GM08714 (cell line): ENCODE measurements around the gene NPR2.

Source experiments
- H3K4me3 ChIP-seq: fragments of 200-500 bp; sonication (Bioruptor generic); 2 replicates; pipeline ENCODE4 v1.5.1; 2014; ENCODE audit warnings: mild to moderate bottlenecking, low read length, inconsistent platforms
- ZNF274 ChIP-seq: IDR thresholded peaks from 2 replicates; pipeline ENCODE4 v1.6.1; 2012; ENCODE audit warnings: mild to moderate bottlenecking, low read depth, low read length

NPR2 gene

GRCh38 chr9:35791297-35791921, at the start of gene NPR2:
Gene NPR2, plus strand, starts transcription at chr9:35791591. Its CDS starts 818 bp downstream, at chr9:35792409.
- TF ChIP-seq ZNF274: no peak
- H3K4me3 ChIP-seq: no peak within 1 kb of the TSS

DNA sequence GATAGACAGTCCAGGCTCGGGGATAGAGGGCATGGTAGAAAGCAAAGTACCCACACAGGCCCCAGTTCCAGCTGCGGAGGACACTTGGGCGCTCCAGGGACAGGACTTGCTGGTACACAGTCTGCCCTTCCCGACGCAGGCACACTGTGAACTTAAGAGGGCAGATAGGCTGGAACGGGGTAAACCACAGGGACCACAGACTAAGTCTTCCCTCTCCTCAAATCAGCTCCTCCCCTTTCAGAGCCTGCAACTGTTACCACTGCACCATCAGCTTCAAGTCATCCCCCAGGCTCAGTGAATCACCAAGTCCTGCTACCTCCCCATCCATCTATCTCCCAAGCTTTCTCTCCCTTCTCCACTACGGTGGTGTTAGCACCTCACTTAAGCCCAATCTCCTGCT, 49.7 kb upstream of the NPR2 start:
- no peak for TF ChIP-seq ZNF274
- no peak overlapping the region for H3K4me3 ChIP-seq

- no peak overlapping the region for H3K4me3 ChIP-seq
- TF ChIP-seq ZNF274: no peak
Measured at GRCh38 chr9:35743452-35743851, 47.9 kb upstream of the NPR2 start.

DNA sequence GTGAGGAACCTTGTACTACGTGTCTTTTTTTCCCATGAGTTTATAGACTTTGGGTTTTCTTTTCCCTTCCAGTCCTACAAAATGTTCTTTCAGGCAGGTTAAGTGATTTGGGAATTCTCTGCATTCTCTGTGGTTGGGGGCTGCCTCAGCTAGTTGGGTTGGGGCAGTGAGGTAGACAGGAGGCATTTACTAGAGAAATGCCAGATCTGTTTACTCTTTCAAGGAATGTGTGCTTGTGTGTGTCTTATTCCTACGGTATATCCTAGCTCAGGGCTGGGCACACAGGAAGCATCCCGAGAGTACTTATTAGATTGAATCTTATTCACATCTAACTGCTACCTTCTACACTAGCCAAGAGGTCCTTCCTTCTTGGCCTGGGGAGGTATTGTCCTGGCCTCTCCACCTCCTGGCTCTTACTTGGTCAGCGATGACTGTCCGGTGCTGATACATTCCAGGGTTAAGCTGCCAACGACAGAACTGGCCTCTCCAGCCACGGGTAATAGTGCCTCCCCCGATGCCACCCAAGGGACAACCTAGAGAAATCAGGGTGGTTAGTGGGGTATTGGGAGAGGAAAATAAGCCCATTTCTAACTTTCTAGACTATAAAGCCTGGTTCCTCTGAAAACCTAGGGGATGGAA, 47.4 kb upstream of the NPR2 start:
- no peak for TF ChIP-seq ZNF274

DNA sequence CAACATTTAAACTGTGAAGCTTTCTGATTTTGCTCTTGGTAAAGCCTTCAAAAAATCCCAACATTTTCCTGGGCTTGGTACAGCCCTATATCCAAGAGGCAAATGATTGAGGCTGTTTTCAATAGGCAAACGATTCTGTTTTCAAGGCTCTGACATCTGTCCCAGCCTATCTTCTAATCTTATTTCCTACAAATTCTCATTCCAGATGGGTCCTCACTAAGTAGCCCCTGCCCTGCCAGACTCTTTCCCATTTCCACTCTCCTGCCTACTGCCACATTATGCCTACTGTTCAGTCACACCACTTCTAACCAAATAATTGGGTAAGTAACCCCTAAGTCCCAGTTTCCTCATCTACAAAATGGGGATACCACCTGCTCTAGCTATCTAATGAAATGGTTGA, 45.8 kb upstream of the NPR2 start:
- no peak overlapping the region for H3K4me3 ChIP-seq
- TF ChIP-seq ZNF274: no peak

More for the DNA sequence above, 47.4 kb upstream of the NPR2 start:
- no peak overlapping the region for H3K4me3 ChIP-seq

- no peak for TF ChIP-seq ZNF274
- peak overlapping the region; percentile 80 for H3K4me3 ChIP-seq
Measured at GRCh38 chr9:35746583-35746982, 44.8 kb upstream of the NPR2 start.

DNA sequence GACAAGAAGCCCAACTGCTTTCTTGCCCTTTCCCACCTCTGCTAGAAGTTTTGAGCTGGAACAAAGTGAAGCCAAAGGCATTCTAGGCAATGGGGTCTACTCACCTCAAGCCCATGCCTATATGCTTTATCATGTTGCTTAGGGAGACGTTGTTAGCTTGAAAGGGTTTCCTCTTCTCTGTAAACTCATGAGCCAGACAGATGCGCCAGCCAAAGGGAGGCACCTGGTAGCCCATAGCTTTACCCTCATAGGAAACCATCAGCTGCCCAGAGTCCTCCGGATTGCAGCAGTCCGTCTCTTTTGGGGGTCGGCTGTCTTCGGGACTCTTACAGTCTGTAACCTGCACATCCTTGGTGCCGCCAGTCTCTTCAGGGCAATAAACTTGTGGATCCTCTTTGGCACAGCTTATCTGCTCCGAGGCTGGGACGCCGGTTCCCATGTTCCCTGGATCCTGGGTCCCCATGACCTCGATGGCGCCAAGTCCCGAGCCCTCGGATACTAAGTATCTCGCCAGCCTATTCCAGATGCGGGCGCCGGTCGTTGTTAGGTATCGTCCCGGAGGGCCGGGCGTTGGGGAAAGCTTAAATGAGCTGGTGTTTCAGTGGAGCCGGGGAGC, 43.0 kb upstream of the NPR2 start:
- H3K4me3 ChIP-seq: peak overlapping the region; percentile 80
- no peak for TF ChIP-seq ZNF274

DNA sequence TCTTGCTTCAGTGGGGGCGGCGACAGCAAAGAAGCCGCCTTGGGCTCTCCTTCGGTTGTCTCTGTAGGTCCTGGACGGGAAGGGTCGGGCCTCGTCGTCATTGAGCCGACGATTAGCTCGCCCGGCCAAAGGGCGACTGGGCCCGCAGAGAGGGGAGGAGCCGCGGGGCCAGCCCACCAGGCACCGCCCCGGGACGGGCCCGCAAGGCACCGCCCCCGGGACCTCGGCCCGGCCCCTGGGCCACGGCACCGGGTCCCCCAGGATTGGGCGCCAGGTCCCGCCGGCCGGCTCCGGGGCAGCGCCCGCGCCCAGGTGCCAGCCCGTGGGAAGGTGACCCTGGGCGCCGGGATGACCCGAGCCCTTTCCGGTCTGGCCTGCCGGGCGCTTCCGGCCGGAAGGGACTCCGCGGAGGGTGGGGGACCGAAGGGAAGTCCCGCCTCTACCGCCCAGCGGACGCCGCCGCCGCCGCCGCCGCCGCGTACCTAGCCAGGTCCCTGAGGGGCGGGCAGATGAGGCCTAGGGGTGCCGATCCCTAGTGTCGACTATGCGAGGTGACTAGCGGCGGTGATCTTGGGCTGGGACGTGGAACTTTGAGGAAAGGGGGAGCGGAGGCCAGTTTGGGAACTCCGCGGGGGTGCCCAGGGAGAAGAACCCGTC, 42.4 kb upstream of the NPR2 start, which contains the start of the genes GBA2 and RGP1:
TSS of gene GBA2 (minus strand) at position 371 of the 657 bp plus-strand sequence. CDS start 524 bp downstream, outside the sequence.
TSS of gene RGP1 (plus strand) at position 430 of the 657 bp plus-strand sequence. CDS start 469 bp downstream, outside the sequence.
- TF ChIP-seq ZNF274: no peak

GRCh38 chr9:35749515-35750255, 41.7 kb upstream of the NPR2 start:
- H3K4me3 ChIP-seq: peak overlapping the region; percentile 80
- TF ChIP-seq ZNF274: no peak

More for the DNA sequence above, 42.4 kb upstream of the NPR2 start, which contains the start of the genes GBA2 and RGP1:
- H3K4me3 ChIP-seq: peak within 1 kb of the TSS; percentile 80

- no peak for TF ChIP-seq ZNF274
- peak overlapping the region; percentile 80; the same call in 1 of the 2 replicates for H3K4me3 ChIP-seq
Measured at GRCh38 chr9:35750256-35750531, 41.2 kb upstream of the NPR2 start.

GRCh38 chr9:35753466-35753865, 37.9 kb upstream of the NPR2 start:
- no peak for TF ChIP-seq ZNF274

DNA sequence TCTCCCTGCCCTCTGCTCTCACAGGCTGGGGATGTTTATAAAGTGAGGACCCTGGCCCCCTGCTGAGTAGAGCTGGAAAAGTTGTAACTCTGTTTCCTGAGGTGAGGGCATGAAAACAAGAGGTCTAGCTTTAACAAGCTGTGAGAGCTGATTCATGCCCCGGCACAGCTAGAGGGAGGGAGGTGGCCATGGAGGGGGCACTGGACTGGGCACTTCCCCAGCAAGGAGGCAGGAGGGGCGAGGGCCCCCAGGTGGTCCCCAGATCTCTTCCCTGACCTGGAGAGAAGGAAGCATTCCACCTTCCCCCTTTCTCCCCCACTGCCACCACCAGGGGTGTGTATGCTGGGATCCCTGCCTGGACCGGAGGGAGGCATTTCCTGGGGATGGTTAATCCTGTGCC, 37.1 kb upstream of the NPR2 start, which contains the start of gene MSMP:
TSS of gene MSMP (minus strand) at position 13 of the 400 bp plus-strand sequence. CDS start 147 bp downstream, outside the sequence.
- H3K4me3 ChIP-seq: no peak within 1 kb of the TSS
- TF ChIP-seq ZNF274: no peak

More at GRCh38 chr9:35753466-35753865, 37.9 kb upstream of the NPR2 start:
- no peak overlapping the region for H3K4me3 ChIP-seq

GRCh38 chr9:35755071-35755470, 36.3 kb upstream of the NPR2 start:
- no peak overlapping the region for H3K4me3 ChIP-seq
- TF ChIP-seq ZNF274: no peak
